Fibroblast of mammary gland (primary cell): ENCODE results near the gene MGME1.

Experiments used
- DNase-seq: peaks from one replicate; pipeline ENCODE4 v3.0.0-alpha.2; 2010; ENCODE audit warnings: low read depth
- H3K4me3 ChIP-seq: 2 replicates; pipeline ENCODE4 v1.5.1; 2011; ENCODE audit warnings: low read depth, mild to moderate bottlenecking, low read length, moderate library complexity; ENCODE audit not compliant: control insufficient read depth
- CTCF ChIP-seq: conservative IDR thresholded peaks from 2 replicates; pipeline ENCODE4 v1.5.1; 2011; ENCODE audit warnings: low read depth, low read length, inconsistent platforms; ENCODE audit not compliant: control insufficient read depth, insufficient read depth

The MGME1 gene

DNA sequence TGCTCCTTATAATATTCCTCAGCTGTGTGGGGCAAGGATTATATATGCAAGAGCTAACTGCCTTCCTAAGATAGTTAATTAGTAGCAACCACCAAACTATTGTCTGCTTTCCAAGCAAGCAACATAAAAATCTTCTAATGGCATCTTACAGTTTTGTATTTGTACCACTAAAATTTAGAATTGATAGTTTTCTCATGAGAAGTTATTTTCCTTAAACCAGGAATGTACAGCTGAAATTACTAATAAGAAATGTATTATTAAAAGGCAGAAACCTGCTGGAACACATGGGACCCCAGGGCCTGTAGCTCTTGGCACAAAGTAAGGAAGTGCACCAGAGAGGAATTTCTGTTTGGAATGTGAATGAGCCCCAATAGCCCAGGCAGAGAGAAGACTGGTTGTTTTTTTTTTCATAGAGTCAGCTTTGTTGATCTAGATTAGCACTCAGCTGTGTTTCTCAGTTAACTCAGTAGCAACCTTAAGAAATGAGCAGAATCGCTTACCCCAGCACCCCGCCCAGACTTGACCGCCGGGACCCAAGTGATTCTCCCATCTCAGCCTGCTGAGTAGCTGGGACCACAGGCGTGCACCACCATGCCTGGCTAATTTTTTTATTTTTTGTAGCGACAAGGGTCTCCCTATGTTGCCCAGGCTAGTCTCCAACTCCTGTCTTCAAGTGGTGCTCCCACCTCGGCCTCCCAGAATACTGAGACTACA, 2.6 kb downstream of the MGME1 start:
- peak overlapping the region; percentile 79 for H3K4me3 ChIP-seq
- peak; percentile 35 for DNase-seq
- TF ChIP-seq CTCF: no peak

GRCh38 chr20:17972121-17972520, 3.3 kb downstream of the MGME1 start:
- no peak for TF ChIP-seq CTCF
- no peak for DNase-seq
- H3K4me3 ChIP-seq: peak overlapping the region; percentile 79

GRCh38 chr20:17976305-17976704, 7.5 kb downstream of the MGME1 start:
- DNase-seq: no peak
- no peak overlapping the region for H3K4me3 ChIP-seq
- TF ChIP-seq CTCF: no peak

GRCh38 chr20:17985388-17986018, 16.7 kb downstream of the MGME1 start:
- TF ChIP-seq CTCF: no peak
- DNase-seq: no peak

GRCh38 chr20:17987988-17988387, 19.2 kb downstream of the MGME1 start:
- no peak for DNase-seq
- no peak for TF ChIP-seq CTCF
- H3K4me3 ChIP-seq: no peak overlapping the region

More at GRCh38 chr20:17985388-17986018, 16.7 kb downstream of the MGME1 start:
- no peak overlapping the region for H3K4me3 ChIP-seq

DNA sequence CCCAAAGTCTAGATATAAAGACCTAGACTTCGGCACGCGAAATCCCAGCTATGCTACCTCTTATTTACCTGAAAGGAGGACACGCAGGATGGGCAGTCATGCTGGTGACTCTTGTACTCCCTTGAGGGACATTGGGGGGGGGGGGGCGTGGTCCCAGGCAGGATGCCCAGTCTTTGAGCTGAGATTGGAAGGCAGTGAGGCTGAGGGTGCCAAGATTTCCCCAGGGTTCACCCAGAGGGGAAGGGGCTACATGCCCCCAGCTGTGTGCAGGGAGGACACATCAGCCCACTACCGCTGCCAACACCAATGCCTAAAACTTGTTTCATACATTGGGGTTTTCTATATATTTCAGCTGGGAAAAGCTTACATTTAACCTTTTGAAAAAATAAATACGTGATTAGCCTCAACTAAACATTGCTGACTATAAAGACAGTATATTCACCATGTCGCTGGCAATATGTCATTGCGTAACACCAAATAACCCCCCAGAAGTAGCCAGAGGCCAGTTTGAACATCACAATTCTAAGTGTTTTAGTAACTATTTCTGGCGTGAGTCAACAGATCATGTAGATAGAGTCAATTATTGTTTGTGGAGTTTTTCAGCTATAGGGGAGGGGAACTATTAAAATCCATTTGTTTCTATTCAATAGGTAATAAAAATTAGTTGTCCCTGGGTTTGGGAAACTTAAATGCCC, 21.6 kb downstream of the MGME1 start:
- no peak for TF ChIP-seq CTCF
- no peak overlapping the region for H3K4me3 ChIP-seq
- DNase-seq: no peak
